Central memory CD8-positive, alpha-beta T cell (primary cell): ENCODE results near the gene JDP2.
"Not testable (repeated sequence)": the region's sequence is repeated elsewhere in the genome, so short reads cannot be mapped to it uniquely, and the experiment has no call there.

ENCODE experiments used
- ATAC-seq: fragments of 150-1000 bp; cut with Tn5 transposase; replicated peaks from 2 replicates; pipeline ENCODE4 v1.10.0; 2022; ENCODE audit warnings: mild to moderate bottlenecking, moderate FRiP score, moderate number of reproducible peaks; ENCODE audit not compliant: poor library complexity, severe bottlenecking; ENCODE audit errors: extremely low read depth
- DNase-seq, 2 donors: peaks; one replicate each; pipeline ENCODE4 v3.0.0; 2021; ENCODE audit warnings: low spot score in 2 of 2
- H3K27ac Mint-ChIP-seq: one replicate; pipeline ENCODE4 v1.8.0; 2022; ENCODE audit warnings: low read depth, mild to moderate bottlenecking, moderate library complexity, mixed read lengths
- H3K27me3 Mint-ChIP-seq: one replicate; pipeline ENCODE4 v1.8.0; 2022; ENCODE audit warnings: mixed read lengths
- H3K36me3 Mint-ChIP-seq: one replicate; pipeline ENCODE4 v1.8.0; 2022; ENCODE audit warnings: mild to moderate bottlenecking, moderate library complexity, mixed read lengths; ENCODE audit not compliant: insufficient read depth
- H3K4me1 Mint-ChIP-seq: one replicate; pipeline ENCODE4 v1.8.0; 2022; ENCODE audit warnings: mixed read lengths
- H3K4me3 Mint-ChIP-seq: one replicate; pipeline ENCODE4 v1.8.0; 2022; ENCODE audit warnings: mild to moderate bottlenecking, moderate library complexity, mixed read lengths
- H3K9me3 Mint-ChIP-seq: one replicate; pipeline ENCODE4 v1.8.0; 2022; ENCODE audit warnings: mixed read lengths

Gene JDP2

DNA sequence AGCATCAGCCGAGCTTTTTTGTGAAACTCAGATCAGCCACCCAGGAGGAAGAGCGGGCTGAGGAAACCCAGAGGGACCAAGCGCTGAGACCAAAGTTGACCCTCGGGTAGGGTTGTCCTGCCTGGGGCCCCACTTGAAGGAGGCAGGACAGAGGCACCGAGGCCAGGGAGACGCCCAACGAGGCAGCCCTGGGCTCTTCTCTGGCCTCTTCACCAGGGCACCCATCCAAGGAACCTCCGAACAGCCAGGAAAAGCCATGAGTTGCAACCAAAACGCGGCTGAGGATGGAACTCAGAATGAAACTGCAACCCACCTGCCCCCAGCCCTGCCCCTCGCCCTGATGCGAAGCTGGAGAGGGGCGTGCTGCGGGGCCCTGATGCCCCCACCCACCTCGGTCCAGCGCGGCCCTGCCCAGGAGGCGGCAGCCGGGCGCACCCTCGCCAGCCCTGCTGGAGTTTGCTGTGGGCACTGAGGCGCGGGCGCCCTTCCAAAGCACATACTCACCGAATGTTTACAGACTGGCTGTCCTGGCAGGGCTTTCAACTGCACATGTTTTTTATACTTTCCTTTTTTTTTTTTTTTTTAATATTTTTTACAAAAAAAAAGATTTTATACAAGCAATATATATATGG is 41.9 kb downstream of the JDP2 start:
- Mint-ChIP-seq H3K27me3 (peaks cover 7% of the 10 kb centered on the region), H3K4me3 (no peak overlapping the region), H3K9me3 (no peaks in the 10 kb centered on the region), H3K36me3 (no peaks in the 10 kb centered on the region), H3K27ac (no peak overlapping the region), H3K4me1 (no peaks in the 10 kb centered on the region)
- DNase-seq (no peak), ATAC-seq (no peak)

DNA sequence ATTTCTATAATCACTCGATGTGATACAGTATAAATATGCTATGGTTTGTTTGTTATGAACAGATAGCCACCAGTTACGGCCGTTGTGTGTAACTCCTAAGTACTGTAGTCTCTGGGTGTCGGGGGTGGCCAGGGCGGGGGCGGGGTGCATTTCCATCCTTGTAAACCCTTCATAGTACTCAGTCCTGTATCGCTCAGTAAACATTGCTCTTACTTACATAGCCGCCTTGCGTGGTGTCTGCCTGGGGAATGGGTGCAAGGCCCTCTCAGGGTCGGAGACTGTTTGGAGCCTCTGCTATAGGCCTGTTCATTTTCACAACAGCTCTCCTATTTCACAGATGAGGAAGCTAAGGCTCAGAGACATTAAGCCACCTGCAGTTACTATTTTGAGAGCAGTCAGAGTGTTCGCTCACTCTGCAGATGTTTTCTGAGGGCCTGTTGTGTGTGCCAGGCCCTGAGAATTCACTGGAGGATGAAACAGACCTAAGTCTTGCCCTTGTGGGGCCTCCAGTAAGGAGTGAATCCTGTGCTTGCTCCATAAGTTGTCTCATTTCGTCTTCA is 42.5 kb downstream of the JDP2 start:
- H3K36me3 Mint-ChIP-seq: no peaks in the 10 kb centered on the region
- H3K9me3 Mint-ChIP-seq: no peaks in the 10 kb centered on the region
- H3K4me1 Mint-ChIP-seq: no peaks in the 10 kb centered on the region
- ATAC-seq: no peak
- no peak for DNase-seq
- no peak overlapping the region for H3K4me3 Mint-ChIP-seq
- no peak overlapping the region for H3K27ac Mint-ChIP-seq
- peaks cover 13% of the 10 kb centered on the region for H3K27me3 Mint-ChIP-seq

DNA sequence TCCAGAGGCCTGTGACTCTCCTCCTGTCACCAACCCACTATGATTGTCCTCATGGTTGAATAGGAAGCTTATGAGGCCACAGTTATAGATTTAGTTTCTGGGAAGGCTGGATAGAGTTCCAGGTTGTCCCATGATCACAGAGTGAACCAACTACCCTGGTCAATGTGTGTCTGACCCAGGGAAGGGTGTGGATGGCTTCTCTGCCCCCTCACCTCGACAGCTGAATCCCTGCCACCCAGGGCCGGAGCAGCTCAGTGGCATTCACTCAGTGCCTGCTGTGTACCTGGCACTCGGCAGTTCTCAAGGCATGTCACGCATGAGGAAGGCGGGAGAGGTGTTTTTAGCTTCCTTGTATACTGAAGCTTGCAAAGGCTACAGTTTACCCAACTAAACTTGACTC is 43.2 kb downstream of the JDP2 start:
- H3K4me1 Mint-ChIP-seq: no peaks in the 10 kb centered on the region
- DNase-seq (no peak), ATAC-seq (no peak)
- no peak overlapping the region for H3K4me3 Mint-ChIP-seq
- no peaks in the 10 kb centered on the region for H3K36me3 Mint-ChIP-seq
- H3K27me3 Mint-ChIP-seq: peaks cover 15% of the 10 kb centered on the region
- H3K27ac Mint-ChIP-seq: no peak overlapping the region
- no peaks in the 10 kb centered on the region for H3K9me3 Mint-ChIP-seq

DNA sequence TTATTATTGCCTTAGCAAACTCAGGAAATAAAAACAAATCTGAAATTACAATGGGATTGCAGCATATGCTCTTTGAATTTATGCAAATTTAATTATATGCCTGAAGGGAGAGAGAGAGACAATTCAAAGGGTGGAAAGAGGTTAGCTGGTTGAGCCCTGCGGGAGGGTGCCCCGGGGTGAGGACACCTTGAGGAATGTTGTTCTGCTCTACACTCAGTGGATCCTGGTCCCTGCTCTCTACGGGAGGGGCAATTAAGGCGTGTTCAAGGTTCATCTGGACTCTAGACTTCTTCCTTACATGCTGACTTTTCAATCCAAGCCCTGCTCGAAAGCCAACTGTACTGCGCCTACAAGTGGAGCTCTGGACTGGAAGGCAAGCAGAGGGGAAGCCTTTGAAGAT is 46.3 kb downstream of the JDP2 start:
- not testable (repeated sequence) for H3K9me3 Mint-ChIP-seq, H3K4me3 Mint-ChIP-seq, H3K27ac Mint-ChIP-seq, H3K36me3 Mint-ChIP-seq, ATAC-seq, DNase-seq, H3K4me1 Mint-ChIP-seq
- peaks cover 15% of the 10 kb centered on the region for H3K27me3 Mint-ChIP-seq

DNA sequence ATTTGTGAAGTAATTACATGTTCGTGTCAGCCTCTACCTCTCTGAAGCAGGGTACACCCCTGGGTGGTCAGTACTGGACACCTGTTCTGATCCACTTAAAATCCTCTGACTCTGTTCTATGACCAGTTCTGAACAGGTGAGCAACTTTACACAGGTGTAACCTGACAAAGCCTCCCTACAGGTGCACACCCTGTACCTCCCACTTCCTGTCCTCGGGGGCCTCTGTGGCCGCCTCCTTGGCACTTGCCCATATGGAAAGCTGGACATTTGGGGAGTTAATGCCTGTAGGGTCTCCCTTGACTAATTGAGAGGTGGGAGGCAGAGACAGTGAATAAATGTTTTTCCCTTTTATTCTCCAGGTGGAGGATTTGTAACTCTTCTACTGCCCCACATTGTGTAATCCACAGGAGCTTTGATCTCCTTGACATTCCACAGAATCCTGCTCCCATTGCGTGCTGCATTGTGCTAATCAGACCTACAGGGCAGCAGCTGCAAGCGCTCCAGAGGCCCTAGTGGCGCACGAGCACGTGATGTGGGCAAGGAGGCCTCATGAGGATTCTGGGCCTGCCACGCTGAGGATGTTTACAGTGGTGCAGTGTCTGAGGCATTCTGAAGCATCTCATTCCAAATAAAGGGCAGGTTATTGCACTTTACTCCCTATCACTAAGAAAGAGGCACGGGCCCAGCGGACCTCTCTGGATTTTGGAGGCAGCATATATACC is 48.6 kb downstream of the JDP2 start:
- DNase-seq: no peak
- no peaks in the 10 kb centered on the region for H3K9me3 Mint-ChIP-seq
- no peak overlapping the region for H3K4me3 Mint-ChIP-seq
- H3K36me3 Mint-ChIP-seq: no peaks in the 10 kb centered on the region
- no peaks in the 10 kb centered on the region for H3K4me1 Mint-ChIP-seq
- no peak overlapping the region for H3K27ac Mint-ChIP-seq
- no peak for ATAC-seq
- peaks cover 24% of the 10 kb centered on the region for H3K27me3 Mint-ChIP-seq

DNA sequence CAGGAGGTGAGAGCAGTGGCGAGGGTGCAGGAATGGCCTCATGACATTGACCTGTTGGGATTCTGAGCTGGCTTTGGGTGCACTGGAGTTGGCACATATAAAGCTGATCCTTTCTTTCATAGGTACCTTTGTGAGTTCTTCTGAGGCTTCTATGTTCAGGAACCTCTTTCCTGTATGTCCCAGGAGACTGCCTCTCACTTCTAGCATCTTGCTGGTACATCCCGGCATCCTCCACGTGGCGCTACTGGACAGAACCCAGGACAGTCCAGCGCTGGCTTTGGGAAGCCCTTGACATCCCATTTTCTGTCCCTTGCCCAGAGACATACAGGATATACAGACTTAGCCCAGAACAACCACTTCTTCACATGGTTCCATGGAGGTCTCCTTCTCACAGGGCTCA is 50.1 kb downstream of the JDP2 start:
- H3K27me3 Mint-ChIP-seq: peaks cover 24% of the 10 kb centered on the region
- DNase-seq: no peak
- H3K4me3 Mint-ChIP-seq: no peak overlapping the region
- no peaks in the 10 kb centered on the region for H3K36me3 Mint-ChIP-seq
- H3K9me3 Mint-ChIP-seq: no peaks in the 10 kb centered on the region
- no peak overlapping the region for H3K27ac Mint-ChIP-seq
- no peak for ATAC-seq
- H3K4me1 Mint-ChIP-seq: no peaks in the 10 kb centered on the region

DNA sequence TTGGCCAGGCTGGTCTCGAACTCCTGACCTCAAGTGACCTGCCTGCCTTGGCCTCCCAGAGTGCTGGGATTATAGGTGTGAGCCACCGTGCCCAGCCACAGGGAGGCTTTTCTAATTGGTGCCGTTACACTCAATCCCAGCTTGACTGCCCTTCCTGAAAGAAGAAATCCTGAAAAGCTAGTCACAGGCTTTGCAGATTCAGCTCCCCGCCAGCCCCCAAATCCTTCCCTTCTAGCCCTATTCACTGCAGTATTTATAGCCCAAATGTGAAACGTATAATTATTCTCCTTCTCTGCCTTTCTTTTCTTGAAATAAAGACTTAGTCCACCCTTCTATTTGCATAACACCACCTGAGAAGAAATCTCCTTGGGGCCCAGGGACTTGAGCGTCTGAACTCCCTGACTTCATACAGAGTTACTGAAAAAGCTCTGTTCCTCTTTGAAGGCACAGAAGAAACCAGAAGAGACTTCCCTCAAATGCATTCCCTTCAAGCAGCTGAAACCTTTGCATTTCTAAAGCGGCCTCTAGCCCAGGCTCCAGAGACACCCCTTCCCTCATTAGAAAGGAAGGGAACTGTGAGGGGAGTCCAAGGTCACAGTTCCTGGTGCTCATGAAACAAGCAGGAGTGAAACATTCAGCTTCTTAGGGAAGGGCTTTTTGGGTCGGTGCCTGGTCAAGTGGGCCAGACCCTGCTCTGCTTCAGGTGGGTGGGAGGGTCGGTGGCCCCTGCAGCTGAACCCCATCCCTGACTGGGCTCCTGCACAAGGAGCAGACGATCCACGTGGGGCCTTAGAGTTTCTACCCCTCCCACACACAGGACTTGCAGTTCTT is 52.2 kb downstream of the JDP2 start:
- no peak overlapping the region for H3K27ac Mint-ChIP-seq
- H3K27me3 Mint-ChIP-seq: peaks cover 15% of the 10 kb centered on the region
- ATAC-seq (no peak), DNase-seq (no peak)
- no peaks in the 10 kb centered on the region for H3K36me3 Mint-ChIP-seq
- H3K9me3 Mint-ChIP-seq: no peaks in the 10 kb centered on the region
- no peak overlapping the region for H3K4me3 Mint-ChIP-seq
- H3K4me1 Mint-ChIP-seq: no peaks in the 10 kb centered on the region

DNA sequence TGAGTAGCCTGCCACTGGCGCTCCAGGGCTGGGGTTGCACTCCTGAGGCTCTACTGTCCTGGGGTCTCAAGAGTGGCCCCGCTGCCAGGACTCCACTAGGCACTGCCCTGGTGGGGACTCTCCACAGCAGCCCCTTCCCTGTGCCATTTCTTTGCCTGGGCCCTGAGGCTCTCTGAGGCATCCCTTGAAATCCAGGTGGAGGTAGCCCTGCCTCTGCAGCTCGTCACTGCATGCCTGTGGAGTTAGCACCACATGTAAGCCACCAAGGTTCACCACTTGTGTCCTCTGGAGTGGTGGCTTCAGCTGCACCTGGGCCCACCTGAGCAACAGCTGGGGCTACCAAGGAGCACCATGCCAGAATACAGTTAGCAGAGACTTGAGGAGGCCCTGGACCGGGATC is 54.5 kb downstream of the JDP2 start:
- ATAC-seq: no peak
- no peak for DNase-seq
- peaks cover 13% of the 10 kb centered on the region for H3K4me1 Mint-ChIP-seq

DNA sequence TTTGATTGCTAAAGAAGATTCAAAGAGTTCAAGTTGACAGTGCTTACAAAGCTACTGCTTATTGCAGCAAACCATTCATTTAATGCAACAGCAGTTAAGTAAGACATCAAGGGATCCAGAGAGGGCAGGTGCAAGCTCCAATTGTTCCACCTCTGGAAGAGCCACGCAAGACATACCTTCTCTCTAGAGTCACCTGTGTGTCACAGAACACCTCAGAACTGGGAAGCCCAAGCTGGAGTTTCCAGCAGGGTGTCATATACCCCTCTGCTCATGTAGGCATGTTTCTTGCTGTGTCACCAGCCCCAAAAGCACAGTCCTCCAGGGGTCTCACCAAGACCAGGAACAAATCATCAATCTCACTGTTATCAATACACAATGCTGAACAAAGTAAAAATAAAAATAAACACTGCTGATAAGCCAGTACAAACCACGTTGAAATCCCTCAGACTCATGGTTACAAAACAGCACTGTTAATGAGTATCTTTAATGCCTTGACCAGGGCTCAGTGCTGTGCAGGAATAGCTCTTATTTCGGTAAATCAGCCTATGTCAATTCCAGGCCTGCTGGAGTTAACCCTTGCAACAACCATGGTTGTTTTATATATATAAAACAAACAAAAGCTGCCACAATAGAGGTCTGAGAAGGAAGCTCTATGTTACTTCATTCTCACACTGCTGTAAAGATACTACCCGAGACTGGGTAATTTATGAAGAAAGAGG is 57.0 kb downstream of the JDP2 start:
- peaks cover 5% of the 10 kb centered on the region for H3K27me3 Mint-ChIP-seq
- ATAC-seq (no peak), DNase-seq (no peak)
- H3K27ac Mint-ChIP-seq: no peak overlapping the region
- no peak overlapping the region for H3K4me3 Mint-ChIP-seq
- no peaks in the 10 kb centered on the region for H3K9me3 Mint-ChIP-seq
- peaks cover 20% of the 10 kb centered on the region for H3K4me1 Mint-ChIP-seq
- no peaks in the 10 kb centered on the region for H3K36me3 Mint-ChIP-seq

More for the DNA sequence above, 54.5 kb downstream of the JDP2 start:
- no peaks in the 10 kb centered on the region for H3K36me3 Mint-ChIP-seq
- H3K4me3 Mint-ChIP-seq: no peak overlapping the region
- no peaks in the 10 kb centered on the region for H3K9me3 Mint-ChIP-seq
- H3K27ac Mint-ChIP-seq: no peak overlapping the region
- H3K27me3 Mint-ChIP-seq: peaks cover 10% of the 10 kb centered on the region

DNA sequence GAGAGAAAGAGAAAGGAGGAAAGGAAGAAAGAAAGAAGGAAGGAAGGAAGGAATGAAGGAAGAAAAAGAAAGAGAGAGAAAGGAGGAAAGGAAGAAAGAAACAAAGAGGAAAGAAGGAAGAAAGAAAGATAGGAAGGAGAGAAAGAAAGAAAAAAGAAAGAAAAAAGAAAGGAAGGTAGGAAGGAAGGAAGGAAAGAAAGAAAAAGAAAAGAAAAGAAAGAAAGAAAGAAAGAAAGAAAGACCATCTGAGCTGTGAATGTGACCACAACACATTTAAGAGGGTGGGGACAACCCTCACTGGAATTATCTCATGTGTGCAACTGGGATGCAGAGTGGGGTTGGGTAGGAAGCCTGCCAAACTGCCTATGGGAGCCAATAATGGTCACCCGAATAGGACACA is 58.5 kb downstream of the JDP2 start:
- DNase-seq (no peak), ATAC-seq (no peak)
- Mint-ChIP-seq H3K9me3 (no peaks in the 10 kb centered on the region), H3K27me3 (no peaks in the 10 kb centered on the region), H3K4me3 (no peak overlapping the region), H3K36me3 (no peaks in the 10 kb centered on the region), H3K27ac (no peak overlapping the region), H3K4me1 (peaks cover 20% of the 10 kb centered on the region)

DNA sequence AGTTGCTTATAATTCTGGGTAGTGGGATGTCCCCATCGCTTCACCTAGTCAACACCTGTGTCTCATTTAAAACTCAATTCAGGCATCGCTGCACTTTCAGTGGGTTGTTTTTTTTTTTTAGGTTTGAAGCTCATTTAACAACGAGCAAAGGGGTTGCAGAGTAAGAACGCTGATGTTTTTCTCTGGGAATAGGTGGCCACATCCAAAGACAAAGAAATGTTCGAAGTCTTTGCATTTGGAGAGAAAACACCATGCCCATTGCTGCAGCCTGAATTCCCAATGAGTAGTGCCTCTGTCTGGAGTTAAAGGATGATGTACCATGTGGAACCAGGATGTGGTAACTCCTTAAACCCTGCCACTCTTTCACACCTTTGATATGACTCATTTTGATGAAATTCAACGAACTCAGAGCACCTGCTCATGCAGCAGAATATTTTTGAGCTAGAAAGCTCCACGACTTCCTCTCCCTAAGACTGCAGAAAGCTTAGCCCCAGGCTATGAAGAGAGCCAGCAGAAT is 59.4 kb downstream of the JDP2 start:
- no peaks in the 10 kb centered on the region for H3K27me3 Mint-ChIP-seq
- H3K4me3 Mint-ChIP-seq: no peak overlapping the region
- DNase-seq: no peak
- ATAC-seq: peak; percentile 79
- no peak overlapping the region for H3K27ac Mint-ChIP-seq
- H3K4me1 Mint-ChIP-seq: peaks cover 20% of the 10 kb centered on the region
- H3K9me3 Mint-ChIP-seq: no peaks in the 10 kb centered on the region
- H3K36me3 Mint-ChIP-seq: no peaks in the 10 kb centered on the region

DNA sequence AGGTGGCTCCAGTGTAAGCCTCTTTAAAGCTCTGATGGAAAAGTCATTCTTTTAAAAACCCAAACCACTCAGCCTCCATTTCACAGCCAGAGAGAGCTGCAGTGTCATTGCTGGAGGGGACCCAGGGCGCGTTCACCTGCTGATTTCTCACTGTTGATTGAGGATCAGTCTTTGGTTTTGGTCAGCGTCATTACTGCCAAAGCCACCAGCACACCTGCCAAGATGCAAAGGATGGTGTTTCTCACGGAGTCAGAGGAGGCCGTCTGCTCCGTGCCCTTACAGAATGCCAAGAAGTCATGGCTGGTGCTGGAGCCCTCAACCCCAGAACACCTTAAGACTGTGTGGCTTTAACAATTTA is 61.6 kb downstream of the JDP2 start:
- Mint-ChIP-seq H3K36me3 (no peaks in the 10 kb centered on the region), H3K27ac (no peak overlapping the region), H3K9me3 (no peaks in the 10 kb centered on the region), H3K4me1 (peaks cover 20% of the 10 kb centered on the region), H3K4me3 (peak overlapping the region; percentile 63), H3K27me3 (no peaks in the 10 kb centered on the region)
- DNase-seq (no peak), ATAC-seq (no peak)
